ENCODE results near the gene DYRK1A.

Gene DYRK1A

DNA sequence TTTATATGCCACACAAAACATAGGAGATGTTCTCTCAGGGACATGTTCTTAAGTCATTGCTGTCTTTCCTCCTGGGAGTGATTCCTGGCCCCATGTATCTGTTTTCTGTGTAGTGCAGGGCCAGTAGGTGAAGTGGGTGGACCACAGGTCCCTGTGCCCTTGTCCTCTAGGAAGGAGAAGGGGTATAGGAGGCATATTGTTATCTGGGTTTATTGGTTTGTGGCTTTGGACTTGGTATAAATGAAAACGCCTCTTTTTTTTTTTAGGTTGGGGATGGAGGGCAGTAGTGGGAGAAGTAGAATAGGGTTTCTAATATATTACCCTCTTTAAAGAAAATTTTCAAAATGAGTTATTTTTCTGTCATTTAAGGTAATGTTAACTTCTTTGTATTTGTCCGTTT is 29.4 kb downstream of the DYRK1A start:
- H3K4me1 ChIP-seq: peaks cover 3% of the 10 kb centered on the region
- H3K4me3 ChIP-seq (ENCODE audit: low read depth, low read length): no peak overlapping the region
- H2AFZ ChIP-seq: no peak overlapping the region
- H3K27ac ChIP-seq: no peak overlapping the region
- no peak overlapping the region for H3K9ac ChIP-seq
- no peak overlapping the region for H3K4me2 ChIP-seq (ENCODE audit: low read length)
- H3K36me3 ChIP-seq (ENCODE audit: control insufficient read depth, insufficient read depth, low read length): no peaks in the 10 kb centered on the region
- H3K27me3 ChIP-seq (ENCODE audit: control insufficient read depth, insufficient read depth, low read length): no peaks in the 10 kb centered on the region
- H3K79me2 ChIP-seq: peaks cover 49% of the 10 kb centered on the region
- no peaks in the 10 kb centered on the region for H3K9me3 ChIP-seq (ENCODE audit: control insufficient read depth, low read length)
- TF ChIP-seq, protein P1, sequence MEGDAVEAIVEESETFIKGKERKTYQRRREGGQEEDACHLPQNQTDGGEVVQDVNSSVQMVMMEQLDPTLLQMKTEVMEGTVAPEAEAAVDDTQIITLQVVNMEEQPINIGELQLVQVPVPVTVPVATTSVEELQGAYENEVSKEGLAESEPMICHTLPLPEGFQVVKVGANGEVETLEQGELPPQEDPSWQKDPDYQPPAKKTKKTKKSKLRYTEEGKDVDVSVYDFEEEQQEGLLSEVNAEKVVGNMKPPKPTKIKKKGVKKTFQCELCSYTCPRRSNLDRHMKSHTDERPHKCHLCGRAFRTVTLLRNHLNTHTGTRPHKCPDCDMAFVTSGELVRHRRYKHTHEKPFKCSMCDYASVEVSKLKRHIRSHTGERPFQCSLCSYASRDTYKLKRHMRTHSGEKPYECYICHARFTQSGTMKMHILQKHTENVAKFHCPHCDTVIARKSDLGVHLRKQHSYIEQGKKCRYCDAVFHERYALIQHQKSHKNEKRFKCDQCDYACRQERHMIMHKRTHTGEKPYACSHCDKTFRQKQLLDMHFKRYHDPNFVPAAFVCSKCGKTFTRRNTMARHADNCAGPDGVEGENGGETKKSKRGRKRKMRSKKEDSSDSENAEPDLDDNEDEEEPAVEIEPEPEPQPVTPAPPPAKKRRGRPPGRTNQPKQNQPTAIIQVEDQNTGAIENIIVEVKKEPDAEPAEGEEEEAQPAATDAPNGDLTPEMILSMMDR (IDR thresholded peaks at IDR 0.05): no peak

DNA sequence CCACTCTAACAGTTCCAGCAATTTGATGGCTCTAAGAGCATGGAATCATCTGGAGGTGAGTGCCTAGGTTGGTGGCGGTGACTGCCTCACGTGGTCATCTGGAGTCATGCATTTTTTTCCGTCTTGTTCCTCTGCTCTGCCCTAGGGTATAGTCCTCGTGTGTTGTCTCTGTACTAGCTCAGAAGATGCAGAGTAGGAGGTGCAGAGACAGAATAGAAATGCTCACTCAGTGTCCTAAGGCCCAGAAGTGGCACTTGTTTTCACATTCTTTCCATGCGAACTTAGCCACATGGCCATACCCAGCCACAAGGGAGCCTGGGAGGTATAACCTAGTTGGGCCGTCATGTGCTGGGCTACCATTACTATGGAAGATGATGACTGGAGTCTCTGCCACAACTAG is 30.3 kb downstream of the DYRK1A start:
- Histone ChIP-seq H3K27me3 (ENCODE audit: control insufficient read depth, insufficient read depth, low read length) (no peaks in the 10 kb centered on the region), H3K4me3 (ENCODE audit: low read depth, low read length) (no peak overlapping the region), H3K9ac (no peak overlapping the region), H3K27ac (no peak overlapping the region), H3K4me1 (peaks cover 3% of the 10 kb centered on the region), H3K36me3 (ENCODE audit: control insufficient read depth, insufficient read depth, low read length) (no peaks in the 10 kb centered on the region), H3K9me3 (ENCODE audit: control insufficient read depth, low read length) (no peaks in the 10 kb centered on the region), H3K79me2 (peaks cover 48% of the 10 kb centered on the region), H3K4me2 (ENCODE audit: low read length) (no peak overlapping the region), H2AFZ (no peak overlapping the region)
- TF ChIP-seq, protein P1 (IDR thresholded peaks at IDR 0.05): no peak

DNA sequence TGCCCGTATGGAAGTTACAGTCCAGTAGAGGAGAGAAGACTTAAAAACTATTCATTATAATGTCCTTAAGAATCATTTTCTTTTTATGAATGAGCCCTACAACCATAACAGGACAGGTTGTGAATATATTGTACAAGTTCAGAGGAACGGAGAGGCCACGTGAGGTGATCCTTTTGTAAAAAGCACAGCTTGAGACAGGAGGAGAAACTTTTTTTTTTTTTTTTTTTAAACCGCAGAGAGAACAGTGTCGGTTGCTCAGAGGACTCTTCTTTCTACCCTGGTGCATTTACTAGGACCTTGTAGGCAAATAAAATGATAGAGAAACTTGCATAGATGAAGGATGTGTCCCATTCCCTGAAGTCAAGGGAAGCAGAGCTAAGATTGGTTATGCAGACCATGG is 32.1 kb downstream of the DYRK1A start:
- Histone ChIP-seq H3K27me3 (ENCODE audit: control insufficient read depth, insufficient read depth, low read length) (no peaks in the 10 kb centered on the region), H3K4me1 (peaks cover 3% of the 10 kb centered on the region), H3K4me2 (ENCODE audit: low read length) (no peak overlapping the region), H3K36me3 (ENCODE audit: control insufficient read depth, insufficient read depth, low read length) (no peaks in the 10 kb centered on the region), H3K9me3 (ENCODE audit: control insufficient read depth, low read length) (no peaks in the 10 kb centered on the region), H3K4me3 (ENCODE audit: low read depth, low read length) (no peak overlapping the region), H2AFZ (no peak overlapping the region), H3K9ac (no peak overlapping the region), H3K27ac (no peak overlapping the region), H3K79me2 (peaks cover 42% of the 10 kb centered on the region)
- TF ChIP-seq, protein P1 (IDR thresholded peaks at IDR 0.05): no peak

DNA sequence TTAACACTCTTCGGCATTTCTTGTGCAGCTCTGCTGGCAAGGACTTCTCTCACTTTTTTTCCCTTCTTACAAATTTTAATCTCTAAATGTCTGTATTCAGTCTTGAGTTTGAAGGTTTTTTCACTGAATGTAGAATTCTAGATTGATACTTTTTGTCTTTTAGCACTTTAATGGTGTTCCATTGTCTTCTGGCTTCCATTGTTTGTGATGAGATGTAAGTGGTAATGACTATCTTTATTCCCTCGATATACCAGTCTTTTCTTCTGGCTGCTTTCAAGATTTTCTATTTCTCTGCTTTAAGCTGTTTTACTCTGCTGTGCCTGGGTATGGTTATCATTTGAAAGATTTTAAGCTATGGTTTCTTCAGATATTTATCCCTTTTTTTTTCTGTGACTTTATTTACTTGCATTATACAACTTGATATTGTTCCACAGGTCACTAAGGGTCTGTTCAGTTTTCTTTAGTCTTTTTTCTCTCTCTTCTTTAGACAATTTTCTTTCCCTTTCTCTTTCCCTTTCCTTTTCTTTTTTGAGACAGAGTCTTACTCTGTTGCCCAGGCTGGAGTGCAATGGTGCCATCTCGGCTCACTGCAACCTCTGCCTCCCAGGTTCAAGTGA is 35.8 kb downstream of the DYRK1A start:
- H3K9me3 ChIP-seq (ENCODE audit: control insufficient read depth, low read length): no peaks in the 10 kb centered on the region
- no peak overlapping the region for H2AFZ ChIP-seq
- H3K9ac ChIP-seq: no peak overlapping the region
- no peak overlapping the region for H3K4me2 ChIP-seq (ENCODE audit: low read length)
- H3K4me1 ChIP-seq: peaks cover 3% of the 10 kb centered on the region
- no peak overlapping the region for H3K4me3 ChIP-seq (ENCODE audit: low read depth, low read length)
- H3K36me3 ChIP-seq (ENCODE audit: control insufficient read depth, insufficient read depth, low read length): no peaks in the 10 kb centered on the region
- TF ChIP-seq, protein P1 (IDR thresholded peaks at IDR 0.05): no peak
- peaks cover 39% of the 10 kb centered on the region for H3K79me2 ChIP-seq
- no peaks in the 10 kb centered on the region for H3K27me3 ChIP-seq (ENCODE audit: control insufficient read depth, insufficient read depth, low read length)
- H3K27ac ChIP-seq: no peak overlapping the region

DNA sequence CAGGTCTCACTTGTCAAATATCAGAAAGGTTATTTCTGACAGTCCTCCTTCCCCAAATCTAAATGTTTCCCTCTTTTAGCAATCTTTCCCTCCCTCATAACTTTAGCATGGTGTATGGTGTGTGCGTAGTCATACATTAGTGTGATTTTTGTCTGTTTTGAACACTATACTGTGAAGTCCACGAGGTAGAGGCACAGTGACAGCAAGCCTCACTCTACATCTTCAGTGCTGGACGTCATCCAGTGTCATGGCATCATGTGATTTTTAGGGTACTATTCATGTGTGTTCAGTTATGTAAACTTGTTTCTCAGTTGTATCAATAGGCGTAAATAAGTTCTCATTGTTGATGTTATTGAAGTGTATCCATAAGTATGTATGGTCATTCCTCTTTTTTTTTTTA is 39.1 kb downstream of the DYRK1A start:
- peaks cover 28% of the 10 kb centered on the region for H3K79me2 ChIP-seq
- no peak overlapping the region for H3K27ac ChIP-seq
- no peaks in the 10 kb centered on the region for H3K4me1 ChIP-seq
- TF ChIP-seq, protein P1 (IDR thresholded peaks at IDR 0.05): no peak
- H3K9me3 ChIP-seq (ENCODE audit: control insufficient read depth, low read length): no peaks in the 10 kb centered on the region
- no peaks in the 10 kb centered on the region for H3K36me3 ChIP-seq (ENCODE audit: control insufficient read depth, insufficient read depth, low read length)
- H3K4me3 ChIP-seq (ENCODE audit: low read depth, low read length): no peak overlapping the region
- H3K27me3 ChIP-seq (ENCODE audit: control insufficient read depth, insufficient read depth, low read length): no peaks in the 10 kb centered on the region
- H2AFZ ChIP-seq: no peak overlapping the region
- H3K4me2 ChIP-seq (ENCODE audit: low read length): no peak overlapping the region
- H3K9ac ChIP-seq: no peak overlapping the region

All from parathyroid adenoma (tissue), 2 donors.